Activated T-helper 2 cell treated with anti-CD3 and anti-CD28 coated beads, Interferon-gamma antibody, Interleukin-2, Interleukin-4, amounts not matched to agents 10 μg/mL and 5 μg/mL and 100 μg/mL, durations not matched to agents 14 hours and 24 hours and 36 hours (primary cell): ENCODE results near the gene MTURN. TPM values are rescaled to one million over a fixed set of nuclear protein-coding genes. Genes with fewer than 3 reads are reported as not detected.
A peak's percentile ranks its signal among the peaks of the same experiment; 100 is the strongest.

ENCODE experiments used
- DNase-seq: peaks from one replicate; pipeline ENCODE4 v3.0.0; 2021; ENCODE audit warnings: low spot score
- H3K27ac Mint-ChIP-seq: one replicate; pipeline ENCODE4 v1.8.0; 2021; ENCODE audit warnings: mixed read lengths
- H3K27me3 Mint-ChIP-seq: one replicate; pipeline ENCODE4 v1.8.0; 2021; ENCODE audit warnings: low read depth, mixed read lengths
- H3K36me3 Mint-ChIP-seq: one replicate; pipeline ENCODE4 v1.8.0; 2021; ENCODE audit warnings: low read depth, mixed read lengths
- H3K4me1 Mint-ChIP-seq: one replicate; pipeline ENCODE4 v1.8.0; 2021; ENCODE audit warnings: low read depth, mixed read lengths
- H3K4me3 Mint-ChIP-seq: one replicate; pipeline ENCODE4 v1.8.0; 2021; ENCODE audit warnings: low read depth, mild to moderate bottlenecking, moderate library complexity, mixed read lengths
- H3K9me3 Mint-ChIP-seq: one replicate; pipeline ENCODE4 v1.8.0; 2021; ENCODE audit warnings: mixed read lengths
- intact Hi-C: fragments of 100-400 bp; cut with micrococcal nuclease; formaldehyde crosslinking; loops from one replicate; pipeline ENCODE4 v1.15.1; 2023
- total RNA-seq: library from RNA; stranded (reverse); gene quantifications from 2 replicates; pipeline ENCODE4 v1.2.3, GENCODE V29; 2022

The MTURN gene
- total RNA-seq, 1 donor from 2014 or later, result 4.0 TPM

DNA sequence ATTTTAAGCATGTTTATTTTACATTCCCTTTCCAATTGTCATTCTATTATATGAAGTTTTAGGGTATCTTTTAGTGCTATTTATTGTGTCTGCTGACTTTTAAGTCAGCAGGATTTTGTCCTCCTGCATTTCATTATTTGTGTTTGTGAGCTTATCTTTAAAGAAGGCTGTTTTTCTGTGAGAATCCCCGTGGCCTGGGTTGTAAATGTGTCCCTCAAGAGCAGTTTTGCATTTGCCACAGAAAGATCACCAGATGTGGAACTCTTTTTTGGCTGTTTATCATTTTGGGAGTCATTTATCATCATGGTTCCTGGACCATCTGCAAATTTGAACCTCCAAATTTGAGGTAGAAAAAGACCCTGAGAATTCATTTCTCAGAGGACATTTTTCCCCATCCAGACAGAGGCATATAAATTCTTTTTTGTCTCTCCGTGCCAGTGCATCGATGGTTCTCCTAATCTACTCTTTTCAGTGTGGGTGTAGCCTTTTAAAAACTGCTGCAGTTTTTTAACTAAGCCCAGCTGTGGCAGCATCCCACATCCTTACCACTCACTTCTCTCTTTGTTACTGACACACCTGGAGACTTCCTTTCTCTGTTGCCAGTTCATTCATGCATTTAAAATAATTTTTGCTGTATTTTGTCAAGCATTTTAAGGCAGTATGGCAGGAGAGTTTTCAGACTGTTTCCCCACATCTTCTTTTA lies 20.1 kb upstream of the MTURN start:
- Mint-ChIP-seq H3K9me3 (peaks cover 20% of the 10 kb centered on the region), H3K4me1 (peaks cover 4% of the 10 kb centered on the region), H3K27ac (no peak overlapping the region), H3K27me3 (no peaks in the 10 kb centered on the region), H3K4me3 (no peak overlapping the region), H3K36me3 (peaks cover 3% of the 10 kb centered on the region)
- intact Hi-C loops, result no loop called here
- DNase-seq, result no peak

DNA sequence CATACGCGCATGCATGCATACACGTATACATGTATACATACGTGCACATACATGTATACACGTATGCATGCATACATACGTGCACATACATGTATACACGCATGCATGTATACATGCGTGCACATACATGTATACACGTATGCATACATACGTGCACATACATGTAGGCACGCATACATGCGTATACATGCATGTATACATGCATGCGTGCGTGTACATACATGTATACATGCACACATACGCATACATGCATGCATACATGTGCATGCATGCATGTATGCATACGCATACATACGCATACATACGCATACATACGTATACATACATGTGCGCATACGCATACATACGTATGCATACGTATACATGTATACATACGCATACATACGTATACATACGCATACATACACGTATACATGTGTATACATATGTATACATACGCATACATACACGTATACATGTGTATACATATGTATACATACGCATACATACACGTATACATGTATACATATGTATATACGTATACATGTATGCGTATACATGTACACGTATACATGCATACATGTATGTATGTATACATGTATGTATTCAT lies 19.0 kb upstream of the MTURN start:
- Mint-ChIP-seq H3K4me1 (peaks cover 4% of the 10 kb centered on the region), H3K27ac (no peak overlapping the region), H3K27me3 (no peaks in the 10 kb centered on the region), H3K9me3 (peaks cover 20% of the 10 kb centered on the region), H3K36me3 (peaks cover 3% of the 10 kb centered on the region), H3K4me3 (no peak overlapping the region)
- DNase-seq, result no peak
- intact Hi-C loops, result no loop called here

DNA sequence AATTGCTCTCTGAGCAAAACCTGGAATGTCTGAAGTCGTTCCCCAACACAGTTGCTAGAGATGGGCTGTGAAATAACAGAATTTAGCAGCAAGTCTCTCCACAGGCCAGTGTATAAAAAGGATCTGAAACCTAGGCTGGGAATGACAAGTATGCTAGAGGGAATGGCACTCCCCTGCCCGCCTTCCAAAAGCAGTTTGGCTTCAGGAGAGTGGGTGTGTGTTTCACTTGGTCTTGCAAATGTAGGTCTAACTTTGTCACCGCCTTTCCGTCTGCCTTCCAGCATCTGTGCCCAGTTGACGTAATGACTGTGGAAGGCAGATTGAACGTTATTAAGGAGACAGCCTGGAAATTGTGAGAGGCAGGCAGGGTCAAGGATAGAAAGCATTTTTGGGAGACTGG lies 18.0 kb upstream of the MTURN start:
- intact Hi-C loops, result no loop called here
- H3K4me3 Mint-ChIP-seq, result no peak overlapping the region
- H3K27ac Mint-ChIP-seq, result no peak overlapping the region
- H3K4me1 Mint-ChIP-seq, result peaks cover 4% of the 10 kb centered on the region
- H3K36me3 Mint-ChIP-seq, result peaks cover 3% of the 10 kb centered on the region
- DNase-seq, result no peak
- H3K9me3 Mint-ChIP-seq, result peaks cover 20% of the 10 kb centered on the region
- no peaks in the 10 kb centered on the region for H3K27me3 Mint-ChIP-seq

DNA sequence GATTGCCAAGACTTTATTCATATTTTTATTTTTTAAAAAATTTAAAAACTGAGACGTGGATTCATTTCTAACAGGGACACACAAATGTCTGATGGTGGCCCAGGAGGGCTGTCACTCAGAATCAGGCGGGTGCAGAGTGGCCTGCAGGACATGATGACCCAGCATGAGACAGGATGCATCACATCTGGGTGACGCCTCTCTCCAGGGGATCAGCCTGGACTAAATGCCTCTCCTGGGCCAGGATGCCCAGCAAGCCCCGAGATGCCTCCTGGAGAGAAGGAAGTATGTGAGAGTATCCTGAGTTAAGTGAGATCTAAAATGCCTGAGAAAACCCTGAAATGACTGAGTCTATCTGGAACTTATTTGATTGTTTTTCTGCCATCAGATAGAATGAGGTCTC lies 16.9 kb upstream of the MTURN start:
- intact Hi-C loops, result no loop called here
- Mint-ChIP-seq H3K27me3 (peaks cover 2% of the 10 kb centered on the region), H3K36me3 (peaks cover 3% of the 10 kb centered on the region), H3K4me1 (peaks cover 4% of the 10 kb centered on the region), H3K4me3 (no peak overlapping the region), H3K9me3 (peaks cover 13% of the 10 kb centered on the region), H3K27ac (no peak overlapping the region)
- no peak for DNase-seq

DNA sequence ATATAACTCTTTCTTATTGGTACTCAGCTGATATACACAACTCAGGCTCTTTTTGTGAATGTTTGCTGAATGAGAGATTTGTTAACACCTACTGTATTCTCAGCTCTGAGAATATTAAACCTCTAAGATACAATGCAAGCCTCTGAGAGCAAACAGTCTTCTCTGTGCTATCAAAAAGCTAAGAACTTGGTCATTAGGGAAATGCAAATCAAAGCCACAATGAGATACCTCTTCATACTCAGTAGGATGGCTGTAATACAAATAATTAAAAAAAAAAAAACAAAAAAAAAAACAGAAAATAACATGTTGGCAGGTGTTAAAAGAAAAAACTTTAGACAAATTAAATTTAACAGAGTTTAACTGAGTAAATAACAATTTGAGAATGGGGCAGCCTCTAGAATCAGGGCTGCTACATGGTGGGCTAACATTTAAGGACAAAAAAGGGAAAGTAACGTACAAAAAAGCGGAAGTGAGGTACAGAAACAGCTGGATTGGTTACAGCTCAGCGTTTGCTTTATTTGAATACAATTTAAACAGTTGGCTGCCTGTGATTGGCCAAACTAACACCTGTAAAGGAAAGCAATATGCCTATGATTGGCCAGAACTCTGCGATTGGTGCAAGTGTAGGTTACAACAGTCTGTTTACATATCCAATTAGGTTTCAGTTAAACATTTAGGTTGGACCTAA lies 14.8 kb upstream of the MTURN start:
- H3K4me1 Mint-ChIP-seq, result peaks cover under 1% of the 10 kb centered on the region
- no peak for DNase-seq
- intact Hi-C loops, result no loop called here
- H3K4me3 Mint-ChIP-seq, result no peak overlapping the region
- no peaks in the 10 kb centered on the region for H3K9me3 Mint-ChIP-seq
- no peak overlapping the region for H3K27ac Mint-ChIP-seq
- no peaks in the 10 kb centered on the region for H3K36me3 Mint-ChIP-seq
- peaks cover 7% of the 10 kb centered on the region for H3K27me3 Mint-ChIP-seq

DNA sequence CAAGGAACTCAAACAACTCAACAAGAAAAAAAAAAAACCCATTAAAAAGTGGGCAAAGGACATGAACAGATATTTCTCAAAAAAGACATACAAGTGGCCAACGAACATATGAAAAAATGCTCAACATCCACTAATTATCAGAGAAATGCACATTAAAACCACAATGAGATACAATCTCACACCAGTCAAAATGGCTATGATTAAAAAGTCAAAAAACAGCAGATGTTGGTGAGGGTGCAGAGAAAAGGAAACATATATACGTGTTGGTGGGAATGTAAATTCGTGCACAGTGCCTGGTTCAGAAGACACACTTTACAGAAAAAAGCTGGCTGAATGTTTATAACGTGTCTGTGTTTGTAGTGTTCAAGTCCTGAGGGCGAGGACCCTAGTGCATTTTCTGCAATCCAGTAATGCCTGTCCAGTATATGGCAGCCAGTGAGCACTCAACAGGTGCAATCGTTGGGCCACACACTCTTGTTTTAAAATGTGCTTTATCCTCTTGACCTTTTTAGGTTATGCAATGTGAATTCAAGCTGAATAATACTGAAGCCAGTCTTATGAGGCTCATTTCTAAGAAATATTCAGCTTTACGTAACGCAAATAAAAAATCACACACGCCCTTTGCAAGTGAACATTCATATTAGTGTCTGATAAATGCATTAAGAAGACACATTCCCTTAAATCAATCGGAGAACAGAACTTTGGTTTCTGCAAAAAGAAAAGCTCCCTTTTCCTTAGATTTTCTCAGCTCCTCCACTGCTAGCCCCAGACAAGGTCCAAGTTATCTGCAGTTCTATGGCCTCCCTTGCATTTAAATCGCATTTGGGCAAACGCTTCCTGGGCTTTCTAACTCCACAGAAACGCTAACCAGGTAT lies 813 bp upstream of the MTURN start:
- peaks cover 36% of the 10 kb centered on the region for H3K27me3 Mint-ChIP-seq
- H3K27ac Mint-ChIP-seq, result peak overlapping the region; percentile 51
- no peak for DNase-seq
- intact Hi-C loops, result loop anchor here (2.0 to 10.0 kb wide), 2 partner anchors 105 to 461 kb away; partner anchors contain the start of genes GARS1 and PLEKHA8
- H3K36me3 Mint-ChIP-seq, result no peaks in the 10 kb centered on the region
- peak overlapping the region; percentile 79 for H3K4me3 Mint-ChIP-seq
- H3K9me3 Mint-ChIP-seq, result no peaks in the 10 kb centered on the region
- H3K4me1 Mint-ChIP-seq, result peaks cover 4% of the 10 kb centered on the region

DNA sequence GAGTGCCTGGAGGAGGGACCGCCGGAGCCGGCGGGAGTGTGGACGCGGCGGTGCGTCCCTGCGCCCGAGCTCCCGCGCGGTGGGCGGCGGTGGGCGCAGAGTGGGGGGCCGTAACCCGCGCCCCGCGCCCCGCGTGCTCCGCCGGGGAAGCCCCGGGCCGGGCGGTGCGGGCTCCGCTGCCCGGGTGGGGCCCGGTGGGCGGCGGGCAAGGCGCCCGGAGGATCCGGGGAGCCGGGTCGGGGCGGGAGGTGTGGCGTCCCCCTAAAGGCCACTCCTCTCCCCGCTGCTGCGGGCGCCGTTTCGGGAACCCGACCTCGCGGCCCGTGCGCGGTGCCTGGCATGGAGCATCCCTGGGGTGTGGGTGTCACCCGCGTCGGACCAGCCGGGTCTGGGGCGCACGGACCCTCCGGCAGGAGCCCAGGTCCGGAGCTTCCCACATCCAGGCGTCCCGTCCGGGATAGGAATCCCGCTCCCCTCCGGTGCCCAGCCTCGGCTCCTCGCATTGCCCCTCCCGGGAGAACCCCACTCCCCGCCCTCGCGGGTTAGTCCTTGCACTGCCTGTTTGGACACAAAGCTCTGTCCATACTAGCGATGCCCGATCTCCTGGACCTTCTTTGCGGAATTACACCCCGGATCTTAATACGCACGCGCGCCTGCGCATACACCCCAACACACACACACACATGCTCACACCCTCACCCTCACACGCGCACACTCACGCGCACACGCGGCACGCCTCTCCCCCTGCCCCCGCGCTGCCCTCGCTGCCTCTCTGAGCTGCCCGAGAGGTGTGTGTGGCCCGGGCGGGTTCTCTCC lies 723 bp downstream of the MTURN start:
- H3K27me3 Mint-ChIP-seq, result peaks cover 31% of the 10 kb centered on the region
- H3K36me3 Mint-ChIP-seq, result no peaks in the 10 kb centered on the region
- peak overlapping the region; percentile 80 for H3K27ac Mint-ChIP-seq
- intact Hi-C loops, result loop anchor here (2.0 to 10.0 kb wide), 3 partner anchors 27 to 459 kb away; partner anchors contain the start of genes GARS1 and PLEKHA8
- peak overlapping the region; percentile 86 for H3K4me3 Mint-ChIP-seq
- no peaks in the 10 kb centered on the region for H3K9me3 Mint-ChIP-seq
- peaks cover 4% of the 10 kb centered on the region for H3K4me1 Mint-ChIP-seq
- DNase-seq, result peak; percentile 38

DNA sequence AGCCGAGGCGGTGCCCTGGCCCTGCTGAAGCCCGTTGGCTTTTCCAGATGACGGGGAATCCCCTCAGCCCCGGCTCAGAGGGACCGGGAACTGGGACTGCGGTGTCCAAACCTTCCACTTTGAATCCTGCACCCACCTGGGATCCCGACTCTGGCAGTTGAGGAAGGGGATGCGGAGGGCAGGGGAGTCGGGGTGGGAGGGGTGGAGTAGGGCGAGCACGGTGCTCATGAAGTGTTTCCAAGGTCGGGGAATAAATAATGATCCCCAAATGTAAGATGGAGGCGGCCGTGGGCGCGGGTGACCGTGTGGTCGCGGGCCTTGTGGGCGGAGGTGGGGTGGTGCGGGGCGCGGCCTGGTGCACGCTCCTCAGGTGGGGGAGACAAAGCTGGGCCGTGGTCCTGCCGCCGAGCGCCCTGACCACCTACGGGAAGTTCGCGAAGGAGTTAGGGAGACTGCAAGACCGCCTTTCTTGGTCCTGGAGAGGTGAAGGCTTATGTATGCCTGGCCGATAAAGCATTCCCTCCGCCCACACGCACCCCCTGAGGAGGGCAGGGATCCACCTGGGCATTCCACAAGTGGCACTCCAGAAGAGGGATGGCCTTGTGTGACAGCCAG lies 1.4 kb downstream of the MTURN start:
- Mint-ChIP-seq H3K4me1 (peaks cover 4% of the 10 kb centered on the region), H3K27ac (no peak overlapping the region)
- intact Hi-C loops, result loop anchor here (2.0 to 10.0 kb wide), 2 partner anchors 27 to 459 kb away; partner anchors contain the start of gene GARS1

DNA sequence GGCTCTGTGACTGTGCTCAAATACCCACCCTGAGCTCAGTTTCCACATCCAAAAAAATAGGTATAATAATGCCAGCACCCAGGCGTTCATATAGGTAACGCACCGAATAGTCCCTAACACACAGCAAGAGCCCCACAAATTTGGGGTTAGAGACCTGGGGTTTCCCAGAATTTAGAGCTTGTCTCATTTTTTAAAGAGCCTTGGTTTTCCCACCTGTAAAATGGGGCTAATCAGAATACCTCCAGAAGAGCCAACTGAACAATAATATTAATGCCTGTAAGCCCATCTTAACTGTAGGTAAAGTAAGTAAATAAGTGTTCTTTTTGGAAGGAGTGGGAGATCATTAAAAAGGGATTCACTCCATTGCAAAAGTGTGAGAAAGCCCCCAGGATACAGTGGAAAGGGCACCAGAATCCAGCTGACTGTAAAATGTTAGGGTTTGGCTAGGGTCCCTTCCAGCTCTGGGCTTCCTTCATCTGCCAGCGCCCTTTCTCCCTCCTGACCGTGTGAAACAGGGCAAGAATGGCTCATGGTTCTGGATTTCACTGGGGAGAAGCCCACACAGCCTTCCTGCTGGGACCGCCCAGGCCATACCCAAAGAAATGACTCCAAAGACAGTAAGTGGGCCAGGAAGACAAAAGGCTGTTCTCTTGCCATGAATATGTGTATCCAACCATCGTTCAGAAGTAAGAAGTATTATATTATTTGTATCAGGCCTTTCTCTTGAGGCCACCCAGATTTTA lies 2.1 kb downstream of the MTURN start:
- no peaks in the 10 kb centered on the region for H3K9me3 Mint-ChIP-seq
- H3K27ac Mint-ChIP-seq, result no peak overlapping the region
- H3K36me3 Mint-ChIP-seq, result no peaks in the 10 kb centered on the region
- peaks cover 4% of the 10 kb centered on the region for H3K4me1 Mint-ChIP-seq
- DNase-seq, result no peak
- peak overlapping the region; percentile 1 for H3K4me3 Mint-ChIP-seq
- intact Hi-C loops, result loop anchor here (2.0 to 10.0 kb wide), 2 partner anchors 26 to 458 kb away; partner anchors contain the start of gene GARS1
- H3K27me3 Mint-ChIP-seq, result peaks cover 24% of the 10 kb centered on the region

More for the DNA sequence above, 1.4 kb downstream of the MTURN start:
- DNase-seq, result no peak
- Mint-ChIP-seq H3K9me3 (no peaks in the 10 kb centered on the region), H3K4me3 (peak overlapping the region; percentile 86), H3K36me3 (no peaks in the 10 kb centered on the region), H3K27me3 (peaks cover 25% of the 10 kb centered on the region)

DNA sequence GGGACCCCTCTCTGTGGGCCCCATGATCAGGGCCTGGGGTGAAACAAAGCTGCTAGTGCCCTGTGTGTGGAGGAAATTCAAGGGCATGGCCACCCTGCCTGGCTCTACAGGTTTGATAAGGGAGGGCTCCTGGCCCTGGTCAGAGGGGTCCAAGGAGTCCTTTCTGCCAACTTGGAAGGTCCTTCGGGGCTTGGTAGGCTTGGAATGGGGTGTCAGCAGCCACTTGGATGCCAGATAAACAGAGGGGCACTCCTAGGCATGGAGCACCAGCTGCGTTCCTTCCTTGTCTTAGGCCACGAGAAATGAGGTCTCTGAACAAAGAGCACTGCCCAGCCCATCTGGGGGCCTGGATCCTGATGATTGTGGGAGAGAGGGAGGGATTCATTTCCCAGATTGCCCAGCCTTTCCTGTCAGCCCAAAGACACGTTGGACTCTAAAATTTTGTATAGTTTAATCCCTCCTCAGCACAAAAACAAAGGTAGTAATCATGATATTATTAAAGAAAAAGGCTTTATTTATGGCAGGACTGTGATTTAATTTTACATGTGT lies 5.1 kb downstream of the MTURN start:
- intact Hi-C loops, result loop anchor here (10.0 kb wide), 1 partner anchor 455 kb away; the partner anchor contains the start of gene GARS1
- no peak overlapping the region for H3K4me3 Mint-ChIP-seq
- no peak for DNase-seq
- peaks cover 4% of the 10 kb centered on the region for H3K27me3 Mint-ChIP-seq
- H3K27ac Mint-ChIP-seq, result no peak overlapping the region
- H3K36me3 Mint-ChIP-seq, result no peaks in the 10 kb centered on the region
- H3K9me3 Mint-ChIP-seq, result no peaks in the 10 kb centered on the region
- H3K4me1 Mint-ChIP-seq, result no peaks in the 10 kb centered on the region

DNA sequence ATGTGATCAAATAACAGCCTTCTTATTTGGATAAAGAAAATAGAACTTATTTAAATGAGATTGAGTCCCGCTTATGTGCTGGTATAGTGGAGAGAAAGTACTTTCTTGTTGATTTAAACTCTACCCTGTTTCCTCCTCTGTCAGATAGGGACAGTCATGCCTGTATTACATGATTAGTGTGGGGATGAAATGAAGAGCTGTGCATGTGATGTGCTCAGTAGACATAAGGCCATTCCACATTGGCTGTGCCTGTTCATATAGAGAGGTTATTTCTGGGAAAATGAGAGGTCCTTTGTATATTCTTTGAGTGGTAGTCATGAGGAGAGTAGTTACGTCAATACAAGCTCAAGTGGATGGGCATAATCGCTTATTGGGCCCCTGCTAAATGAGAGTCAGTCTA lies 5.7 kb downstream of the MTURN start:
- Mint-ChIP-seq H3K27ac (no peak overlapping the region), H3K4me3 (no peak overlapping the region), H3K9me3 (no peaks in the 10 kb centered on the region), H3K27me3 (peaks cover 4% of the 10 kb centered on the region), H3K36me3 (no peaks in the 10 kb centered on the region), H3K4me1 (no peaks in the 10 kb centered on the region)
- intact Hi-C loops, result no loop called here
- no peak for DNase-seq
